Hepatocyte (in vitro differentiated cells): Measurements from ENCODE around the gene RIT2.

Source experiments
- EZH2 ChIP-seq: fragments of 200-600 bp; sonication (generic); IDR thresholded peaks from 2 replicates; pipeline ENCODE4 v1.6.1; 2016; ENCODE audit warnings: antibody characterized with exemption, mild to moderate bottlenecking, borderline replicate concordance
- EZH2phosphoT487 ChIP-seq: fragments of 200-600 bp; sonication (generic); IDR thresholded peaks from one replicate; pipeline ENCODE4 v1.6.1; 2018; ENCODE audit warnings: antibody characterized with exemption, mild to moderate bottlenecking, low read depth, moderate library complexity; ENCODE audit not compliant: unreplicated experiment, severe bottlenecking
- TF ChIP-seq, protein P1 (sequence below): fragments of 200-600 bp; sonication (generic); IDR thresholded peaks from 2 replicates; pipeline ENCODE4 v1.5.1; 2016; ENCODE audit warnings: antibody characterized with exemption, mild to moderate bottlenecking; ENCODE audit not compliant: poor library complexity

DNA sequence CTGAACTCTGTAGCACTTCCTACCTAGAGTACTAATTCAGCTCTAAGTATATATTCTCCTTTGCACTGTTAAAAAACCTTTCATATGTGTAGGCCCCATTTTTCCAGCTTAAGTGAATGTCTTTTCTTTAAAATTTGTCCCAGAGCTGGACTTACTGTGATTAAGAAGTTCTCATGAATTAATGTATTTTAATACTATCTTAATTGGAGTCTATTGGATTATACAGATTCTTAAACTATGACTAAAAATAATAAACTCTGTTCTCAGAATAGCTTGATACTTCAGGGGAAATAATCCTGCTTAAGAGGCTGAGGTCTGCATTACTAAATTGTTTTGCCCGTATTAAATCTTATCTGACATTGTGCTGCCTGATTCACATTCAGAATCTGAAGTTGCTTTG lies 223.3 kb downstream of the RIT2 start:
- TF ChIP-seq, protein P1, sequence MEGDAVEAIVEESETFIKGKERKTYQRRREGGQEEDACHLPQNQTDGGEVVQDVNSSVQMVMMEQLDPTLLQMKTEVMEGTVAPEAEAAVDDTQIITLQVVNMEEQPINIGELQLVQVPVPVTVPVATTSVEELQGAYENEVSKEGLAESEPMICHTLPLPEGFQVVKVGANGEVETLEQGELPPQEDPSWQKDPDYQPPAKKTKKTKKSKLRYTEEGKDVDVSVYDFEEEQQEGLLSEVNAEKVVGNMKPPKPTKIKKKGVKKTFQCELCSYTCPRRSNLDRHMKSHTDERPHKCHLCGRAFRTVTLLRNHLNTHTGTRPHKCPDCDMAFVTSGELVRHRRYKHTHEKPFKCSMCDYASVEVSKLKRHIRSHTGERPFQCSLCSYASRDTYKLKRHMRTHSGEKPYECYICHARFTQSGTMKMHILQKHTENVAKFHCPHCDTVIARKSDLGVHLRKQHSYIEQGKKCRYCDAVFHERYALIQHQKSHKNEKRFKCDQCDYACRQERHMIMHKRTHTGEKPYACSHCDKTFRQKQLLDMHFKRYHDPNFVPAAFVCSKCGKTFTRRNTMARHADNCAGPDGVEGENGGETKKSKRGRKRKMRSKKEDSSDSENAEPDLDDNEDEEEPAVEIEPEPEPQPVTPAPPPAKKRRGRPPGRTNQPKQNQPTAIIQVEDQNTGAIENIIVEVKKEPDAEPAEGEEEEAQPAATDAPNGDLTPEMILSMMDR: no peak
- TF ChIP-seq EZH2 (no peak), EZH2phosphoT487 (no peak)
